GM18498 (cell line): ENCODE results near the gene ERC1.

ENCODE experiments used
- ATAC-seq: cut with Tn5 transposase; IDR thresholded peaks from one replicate; pipeline ENCODE4 v1.9.1; 2021; ENCODE audit warnings: mild to moderate bottlenecking, moderate library complexity; ENCODE audit not compliant: unreplicated experiment

The ERC1 gene

DNA sequence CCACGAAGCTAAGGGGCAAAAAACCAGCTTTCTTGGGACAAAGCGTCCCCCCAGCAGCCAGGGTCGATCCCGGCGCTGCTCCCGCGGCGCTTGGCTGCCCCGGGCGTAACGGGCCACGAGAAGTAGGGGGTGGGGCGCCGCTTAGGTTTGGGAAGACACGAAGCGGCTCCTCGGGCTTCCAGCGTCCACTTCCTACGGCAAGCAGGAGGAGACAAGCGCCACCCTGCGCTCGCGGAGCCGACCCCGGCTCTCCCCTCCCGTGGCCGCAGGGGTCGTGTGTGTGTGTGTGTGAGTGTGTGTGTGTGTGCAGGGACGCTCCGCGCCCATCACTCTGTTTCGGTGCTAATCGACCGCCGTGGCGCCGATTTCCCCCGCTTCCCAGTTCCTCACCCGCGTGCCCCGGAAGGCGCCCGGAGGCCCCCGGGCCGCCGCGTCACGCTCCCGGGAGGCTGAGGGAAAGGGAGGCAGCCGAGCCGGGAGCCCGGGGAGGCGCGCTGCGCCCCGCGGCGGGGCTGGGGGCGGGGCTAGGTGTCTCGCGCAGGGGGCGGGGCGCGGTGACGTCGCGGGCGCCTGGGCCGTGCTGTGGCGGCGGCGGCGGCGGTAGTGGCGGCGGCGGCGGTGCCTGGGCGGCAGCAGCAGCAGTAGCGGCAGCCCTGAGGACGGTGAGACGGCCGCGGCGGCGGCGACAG, at the start of gene ERC1:
ERC1 (plus strand) TSS at position 563 of the 689 bp plus-strand sequence. CDS start 36,681 bp downstream, outside the sequence.
- peak; percentile 91 for ATAC-seq

DNA sequence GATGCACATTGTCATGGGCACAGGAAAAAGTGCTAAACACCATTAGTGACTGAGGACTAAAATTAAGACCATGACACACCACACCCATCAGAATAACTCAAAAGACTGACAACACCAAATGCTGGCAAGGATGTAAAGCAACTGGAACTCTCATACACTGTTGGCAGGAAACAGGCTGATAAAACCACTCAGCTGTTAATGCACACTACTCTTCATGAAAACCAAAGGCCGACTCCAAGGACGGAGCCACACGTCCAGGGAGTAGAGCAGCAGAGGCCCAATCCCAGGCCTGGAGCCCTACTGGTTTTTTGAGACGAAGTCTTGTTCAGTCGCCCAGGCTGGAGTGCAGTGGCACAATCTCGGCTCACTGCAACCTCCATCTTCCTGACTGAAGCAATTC, 48.0 kb upstream of the ERC1 start:
- ATAC-seq, result no peak

DNA sequence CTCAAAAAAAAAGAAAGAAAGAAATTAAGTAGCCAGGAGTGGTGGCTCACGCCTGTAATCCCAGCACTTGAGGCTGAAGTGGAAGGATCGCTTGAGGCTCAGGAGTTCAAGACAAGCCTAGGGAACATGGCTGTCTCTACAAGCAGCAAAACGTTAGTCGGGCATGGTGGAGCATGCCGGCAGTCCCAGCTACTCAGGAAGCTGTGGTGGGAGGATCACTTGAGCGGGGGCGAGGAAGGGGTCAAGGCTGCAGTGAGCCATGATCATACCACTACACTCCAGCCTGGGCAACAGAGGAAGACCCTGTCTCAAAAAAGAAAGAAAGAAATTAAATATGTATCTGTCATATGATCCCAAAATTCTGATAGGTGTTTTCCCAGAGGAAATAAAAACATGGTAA, 46.8 kb upstream of the ERC1 start:
- ATAC-seq, result no peak

DNA sequence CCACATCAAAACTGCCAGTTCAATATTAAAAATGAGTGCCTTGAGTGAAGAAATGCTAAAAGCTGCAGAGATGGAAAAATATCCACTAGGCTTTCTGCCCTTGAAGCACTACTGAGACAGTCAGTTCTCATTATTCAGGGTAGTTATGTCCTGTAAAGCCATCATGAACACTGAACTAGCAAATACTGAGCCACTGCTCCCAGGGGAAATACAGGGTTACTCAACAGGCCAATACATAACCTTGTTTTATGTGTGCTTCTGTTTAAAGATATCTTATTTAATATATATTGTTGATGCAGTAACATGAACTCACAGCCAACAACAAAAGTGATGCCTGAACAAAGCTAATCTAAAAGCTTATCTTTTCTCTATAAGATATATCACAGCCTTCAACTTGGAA, 44.8 kb upstream of the ERC1 start:
- ATAC-seq, result no peak

DNA sequence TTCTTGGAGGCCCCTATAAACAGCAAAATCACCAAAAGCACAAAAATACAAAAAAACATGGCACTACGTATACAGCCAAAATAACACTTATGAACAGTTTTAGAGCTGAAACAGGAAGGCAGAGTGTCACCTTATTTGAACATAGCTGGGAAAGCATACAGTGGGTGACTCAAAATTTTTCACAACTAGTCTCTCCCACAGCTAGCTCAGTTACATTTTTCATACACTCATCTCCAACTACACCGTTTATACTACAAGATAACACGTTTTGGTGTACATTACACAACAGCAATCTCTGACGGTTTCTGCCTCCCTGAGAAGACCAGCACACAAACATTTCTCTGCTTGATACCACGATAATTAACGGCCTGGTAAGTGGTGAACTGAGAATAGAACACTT, 44.4 kb upstream of the ERC1 start:
- ATAC-seq, result no peak

DNA sequence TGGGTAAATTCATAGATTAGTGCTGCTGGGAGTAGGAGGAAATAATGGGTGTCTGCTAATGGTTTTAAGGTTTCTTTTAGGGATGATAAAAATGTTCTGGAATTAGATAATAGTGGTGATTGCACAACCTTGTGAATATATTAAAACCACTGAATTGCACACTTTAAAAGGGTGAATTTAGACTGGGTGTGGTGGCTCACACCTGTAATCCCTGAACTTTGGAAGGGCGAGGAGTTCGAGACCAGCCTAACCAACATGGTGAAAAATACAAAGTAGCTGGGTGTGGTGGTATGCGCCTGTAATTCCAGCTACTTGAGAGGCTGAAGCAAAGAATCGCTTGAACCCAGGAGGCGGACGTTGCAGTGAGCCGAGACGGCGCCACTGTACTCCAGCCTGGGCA, 42.8 kb upstream of the ERC1 start:
- ATAC-seq, result no peak

DNA sequence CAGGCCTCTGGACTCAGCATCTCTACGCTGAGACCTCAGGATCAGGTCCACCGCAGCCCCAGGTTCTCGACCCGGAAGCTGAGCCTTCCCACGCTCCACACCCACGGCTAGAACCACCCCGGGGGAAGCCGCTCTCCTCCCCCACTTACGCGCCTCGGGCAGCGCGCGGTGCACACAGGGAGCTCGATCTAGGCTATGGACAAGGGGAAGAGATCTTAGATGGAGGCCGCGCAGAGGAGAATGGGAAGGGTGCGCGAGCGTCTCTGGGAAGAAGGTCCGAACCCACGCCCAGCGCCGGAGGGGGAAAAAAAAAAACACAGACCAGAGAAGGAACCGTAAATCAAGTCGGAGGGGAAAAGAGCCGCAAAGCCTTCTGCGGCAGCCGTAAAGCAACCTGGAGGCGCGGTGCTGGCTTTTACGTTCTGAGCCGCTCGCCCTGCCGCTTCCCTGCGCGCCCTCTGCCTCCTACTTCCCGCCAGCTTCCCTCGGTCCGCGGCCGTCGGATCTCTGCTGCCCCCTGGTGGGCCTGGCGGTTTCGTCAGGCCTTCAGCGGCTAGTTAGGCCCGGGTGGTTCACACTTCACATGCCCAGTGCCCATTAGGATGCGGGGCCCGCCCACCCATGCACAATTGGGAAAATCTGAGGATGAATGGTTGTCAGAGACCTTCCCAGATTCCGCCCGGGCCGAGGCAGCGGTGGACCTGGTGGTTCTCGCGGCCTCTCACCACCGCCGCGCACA, 41.4 kb upstream of the ERC1 start, which contains the start of gene RAD52:
RAD52 (minus strand) TSS at position 242 of the 739 bp plus-strand sequence. CDS start 16,636 bp downstream, outside the sequence.
- ATAC-seq, result peak; percentile 85

DNA sequence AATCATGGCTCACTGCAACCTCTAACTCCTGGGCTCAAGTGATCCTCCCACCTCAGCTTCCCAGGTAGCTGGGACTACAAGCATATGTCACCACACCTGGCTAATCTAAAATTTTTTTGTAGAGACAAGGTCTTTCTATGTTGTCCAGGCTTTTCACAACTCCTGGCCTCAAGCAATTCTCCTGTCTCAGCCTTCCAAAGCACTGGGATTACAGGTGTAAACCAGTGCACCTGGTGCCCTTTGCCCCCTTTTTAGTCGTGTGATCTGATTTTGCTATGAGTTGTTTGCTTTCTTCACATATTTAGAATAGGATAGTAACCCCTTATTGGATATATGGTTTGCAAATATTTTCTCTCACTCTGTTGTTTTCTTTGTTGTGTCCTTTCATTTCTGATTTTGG, 39.8 kb upstream of the ERC1 start:
- ATAC-seq, result no peak

DNA sequence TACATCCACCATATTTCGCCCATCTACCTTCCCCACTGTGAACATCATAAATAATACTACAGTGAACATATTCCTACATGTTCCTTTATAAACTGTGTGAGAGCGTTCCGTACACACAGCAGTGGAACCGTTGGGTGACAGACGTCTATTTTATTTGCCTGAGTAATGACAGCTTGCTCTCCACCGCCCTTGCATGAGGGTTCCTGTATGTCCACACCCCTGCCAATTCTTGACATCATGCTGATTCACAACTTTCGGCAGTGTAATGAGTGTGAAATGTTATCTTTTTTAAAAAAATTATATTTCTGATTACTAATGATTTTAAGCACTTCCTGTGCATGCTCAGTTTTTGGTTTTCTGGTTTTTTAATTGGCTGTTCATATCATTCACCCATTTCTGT, 37.2 kb upstream of the ERC1 start:
- ATAC-seq, result no peak

DNA sequence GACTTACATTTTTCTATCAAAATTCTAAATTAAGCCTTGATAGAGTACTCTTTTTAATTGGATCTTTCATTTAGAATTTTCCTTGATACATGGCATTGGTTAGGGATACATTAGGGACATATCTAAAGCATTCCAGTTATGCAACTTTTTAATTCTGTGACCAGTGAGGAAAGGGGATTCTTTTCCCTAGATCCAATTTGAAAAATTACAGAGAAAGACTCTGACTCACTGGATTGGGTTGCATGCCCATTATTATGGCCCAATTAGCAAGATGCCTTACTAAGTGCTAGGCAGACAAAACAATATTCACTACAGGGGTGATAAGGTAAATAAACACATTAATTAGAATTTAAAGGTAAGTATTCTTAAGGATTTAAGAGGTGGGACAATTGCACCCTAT, 36.3 kb upstream of the ERC1 start:
- ATAC-seq, result no peak

DNA sequence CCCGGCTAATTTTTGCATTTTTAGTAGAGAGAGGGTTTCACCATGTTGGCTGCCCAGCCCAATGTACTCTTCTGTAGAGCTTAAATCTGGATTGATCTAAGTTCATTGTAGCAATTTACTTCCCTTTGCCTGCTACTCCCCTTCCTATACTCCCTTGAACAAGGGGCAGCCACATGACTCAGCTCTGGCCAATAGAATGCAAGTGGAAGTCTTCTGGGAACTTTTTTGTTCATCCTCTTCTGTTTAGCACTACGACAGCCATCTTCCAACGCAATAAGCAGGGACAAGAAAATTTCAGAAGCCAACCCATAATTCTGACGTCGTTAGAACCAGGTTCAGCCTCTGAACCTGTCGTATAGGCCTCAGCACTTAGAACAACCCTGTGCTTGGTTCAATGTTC, 35.1 kb upstream of the ERC1 start:
- no peak for ATAC-seq

DNA sequence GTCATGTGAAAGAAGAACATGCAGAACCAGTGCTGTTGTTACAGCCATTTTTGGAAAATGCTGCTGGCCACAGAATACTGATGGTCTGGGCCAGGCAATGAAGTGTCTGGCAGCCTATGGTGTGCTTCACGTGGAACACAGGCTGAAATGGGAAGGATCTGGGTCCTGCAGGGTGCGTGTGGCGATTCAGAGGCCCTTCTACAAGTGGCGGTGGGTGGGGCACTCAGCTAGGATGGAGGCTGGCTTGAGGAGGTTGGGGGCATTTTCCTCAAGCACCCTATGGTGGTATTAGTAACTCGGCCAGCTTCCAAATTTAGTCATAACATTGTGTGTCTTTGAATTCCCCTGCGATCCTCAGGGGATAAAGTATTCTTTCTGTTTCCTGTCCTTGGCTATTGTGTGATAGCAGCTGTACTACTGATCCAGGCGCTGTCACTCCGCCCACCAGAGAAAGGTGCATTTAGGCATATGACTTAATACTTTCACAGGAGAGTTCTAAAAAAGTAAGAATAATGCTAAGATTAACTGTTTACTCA, 32.4 kb upstream of the ERC1 start:
- no peak for ATAC-seq

DNA sequence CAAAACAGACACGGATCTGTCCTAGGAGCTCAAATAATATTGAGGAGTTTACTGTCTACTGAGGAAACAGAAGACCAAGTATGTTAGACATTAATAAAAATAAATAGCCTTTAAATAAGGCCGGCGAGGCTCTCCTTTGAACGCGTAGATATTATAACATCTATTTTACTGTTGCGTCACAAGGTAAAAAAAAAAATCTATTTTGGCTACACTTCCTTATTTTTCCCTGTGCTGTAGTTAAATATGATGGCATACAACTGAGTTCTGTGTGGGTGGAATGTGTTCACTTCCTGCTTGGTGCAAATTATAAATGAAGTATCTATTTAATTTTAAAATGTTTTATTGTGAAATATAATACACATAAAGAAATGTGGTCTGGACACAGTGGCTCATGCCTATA, 24.3 kb upstream of the ERC1 start:
- ATAC-seq, result no peak

DNA sequence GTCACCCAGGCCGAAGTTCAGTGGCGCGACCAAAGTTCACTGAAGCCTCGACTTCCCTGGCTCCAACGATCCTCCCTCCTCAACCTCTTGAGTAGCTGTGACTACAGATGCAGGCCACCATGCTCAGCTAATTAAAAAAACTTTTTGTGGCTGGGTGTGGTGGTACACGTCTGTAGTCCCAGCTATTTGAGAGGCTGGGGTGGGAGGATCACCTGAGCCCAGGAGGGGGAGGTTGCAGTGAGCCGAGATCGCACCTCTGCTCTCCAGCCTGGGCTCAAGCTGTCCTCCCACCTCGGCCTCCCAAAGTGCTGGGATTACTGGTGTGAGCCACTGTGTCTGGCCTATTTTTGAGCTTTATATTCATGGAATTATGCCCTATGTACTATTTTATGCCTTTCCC, 23.4 kb upstream of the ERC1 start:
- ATAC-seq, result no peak

DNA sequence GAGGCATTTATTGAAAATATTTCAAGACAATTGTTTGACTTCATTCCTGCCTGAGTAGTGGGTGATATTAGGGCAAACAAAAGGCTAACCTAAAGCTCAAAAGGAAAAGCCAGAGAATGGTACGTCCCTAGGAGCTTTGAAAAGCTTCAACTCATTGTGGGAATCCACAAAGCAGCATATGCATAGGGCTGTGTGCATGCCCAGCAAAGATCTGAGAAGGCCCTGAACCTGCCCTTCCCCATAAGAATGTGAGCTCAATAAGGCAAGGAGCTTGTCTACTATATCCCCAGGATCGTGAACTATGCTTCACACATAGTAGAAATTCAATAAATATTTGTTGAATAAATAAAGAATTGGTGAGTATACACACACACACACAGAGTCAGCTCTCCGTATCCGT, 22.5 kb upstream of the ERC1 start:
- no peak for ATAC-seq

DNA sequence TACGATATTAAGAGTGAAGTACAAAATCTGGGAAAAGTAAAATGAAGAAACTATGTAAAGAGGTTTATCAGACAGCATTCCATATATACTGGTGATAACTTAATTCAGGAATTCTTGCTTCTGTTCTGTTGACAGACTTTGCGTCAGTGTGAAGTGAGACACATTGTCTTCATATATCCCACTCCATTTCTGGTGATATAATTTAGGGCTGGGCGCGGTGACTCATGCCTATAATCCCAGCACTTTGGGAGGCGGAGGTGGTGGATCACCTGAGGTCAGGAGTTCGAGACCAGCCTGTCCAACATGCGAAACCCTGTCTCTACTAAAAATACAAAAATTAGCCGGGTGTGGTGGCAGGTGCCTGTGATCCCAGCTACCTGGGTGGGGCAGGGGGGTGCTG, 21.2 kb upstream of the ERC1 start:
- ATAC-seq, result no peak

DNA sequence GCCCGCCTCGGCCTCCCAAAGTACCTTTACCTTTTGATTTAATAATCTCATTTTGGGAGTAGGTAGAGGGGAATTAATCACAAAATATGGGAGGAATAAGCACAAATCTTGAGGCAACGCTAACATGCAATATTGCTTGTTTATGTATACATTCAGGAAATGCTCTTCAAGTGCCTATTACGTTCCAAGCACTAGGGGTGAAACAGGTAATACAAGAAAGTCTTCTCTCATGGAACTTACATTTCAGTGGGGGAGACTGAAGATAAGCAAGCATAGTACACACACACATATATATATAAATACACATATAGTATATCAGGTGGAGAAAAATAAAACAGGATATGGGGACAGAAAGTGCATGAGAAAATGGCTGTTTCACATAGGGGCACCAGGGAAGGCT, 19.0 kb upstream of the ERC1 start:
- no peak for ATAC-seq

DNA sequence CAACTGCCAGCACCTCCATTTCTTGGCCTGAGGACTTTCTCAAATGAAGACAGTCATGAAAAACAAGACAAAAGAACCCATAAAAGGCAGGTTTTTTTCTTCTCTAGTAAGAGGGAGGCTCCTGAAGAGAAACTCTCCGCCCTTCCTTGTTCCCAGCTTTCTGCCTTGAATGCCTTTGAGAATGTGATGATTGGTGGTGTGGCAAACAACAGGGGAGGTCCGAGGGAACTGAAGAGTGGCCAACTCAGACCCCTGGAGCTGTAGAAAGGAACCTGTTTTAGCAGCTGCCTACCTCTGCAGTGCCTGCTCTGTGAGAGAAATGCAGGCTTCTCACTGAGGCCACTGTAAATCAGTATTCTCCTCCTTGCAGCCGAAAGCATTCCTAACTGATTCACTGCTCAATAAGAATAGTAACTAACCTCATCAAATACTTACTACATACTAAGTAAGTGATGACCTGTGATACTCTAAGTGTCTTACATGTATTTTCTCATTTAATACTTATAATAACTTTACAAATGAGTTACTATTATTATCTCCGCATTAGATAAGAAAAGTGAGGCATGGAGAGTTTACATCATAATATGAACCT, 16.7 kb upstream of the ERC1 start:
- ATAC-seq, result no peak

DNA sequence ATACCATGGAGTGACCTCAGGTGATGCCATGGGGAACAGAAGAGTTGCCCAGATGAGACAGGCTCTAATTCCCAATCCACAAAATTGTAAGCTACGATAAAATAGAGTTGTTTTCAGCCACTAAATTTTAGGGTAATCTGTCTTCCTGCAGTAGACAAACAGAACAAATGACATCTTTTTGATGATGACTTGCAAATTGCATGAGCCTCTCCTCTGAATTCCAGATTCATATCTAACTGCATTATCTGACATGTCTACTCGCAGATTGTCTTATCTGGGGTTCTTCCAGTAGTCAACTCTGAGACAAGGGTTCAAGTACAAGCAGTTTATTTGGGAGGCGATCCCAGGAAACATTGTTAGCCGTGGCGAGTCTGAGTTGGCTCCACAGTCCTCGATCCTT, 14.4 kb upstream of the ERC1 start:
- ATAC-seq, result no peak

DNA sequence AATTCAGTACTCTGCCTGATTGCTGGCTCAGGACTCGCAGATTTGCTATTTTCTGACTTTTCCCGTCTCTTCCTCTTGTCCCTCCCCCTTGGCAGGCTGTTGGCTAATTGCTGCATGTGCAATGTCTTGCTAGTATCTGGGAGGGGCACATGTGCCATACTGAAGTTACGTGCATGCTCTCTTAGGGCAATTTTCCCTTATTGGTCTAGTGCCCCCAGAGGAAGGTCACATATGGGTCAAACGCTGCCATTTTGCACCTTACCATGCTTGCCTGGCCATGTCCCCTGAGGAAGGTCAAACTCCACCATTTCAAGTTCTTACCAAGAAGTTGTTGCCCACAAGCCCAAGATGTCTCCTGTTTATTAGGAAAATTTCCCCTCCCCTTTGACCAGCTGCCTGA, 13.9 kb upstream of the ERC1 start:
- no peak for ATAC-seq

DNA sequence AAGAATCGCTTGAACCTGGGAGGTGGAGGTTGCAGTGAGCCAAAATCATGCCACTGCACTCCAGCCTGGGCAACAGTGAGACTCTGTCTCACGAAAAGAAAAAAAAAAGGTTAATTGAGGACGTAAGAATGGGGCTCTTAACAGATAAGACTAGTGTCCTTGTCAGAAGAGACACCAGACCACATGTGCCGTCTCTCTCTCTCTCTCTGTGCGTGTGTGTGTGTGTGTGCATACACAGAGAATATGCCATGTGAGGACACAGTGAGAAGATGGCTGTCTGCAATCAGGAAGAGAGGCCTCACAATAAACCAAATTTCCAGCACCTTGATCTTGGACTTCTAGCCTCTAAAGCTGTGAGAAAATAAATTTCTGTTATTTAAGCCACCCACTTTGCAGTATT, 11.7 kb upstream of the ERC1 start:
- ATAC-seq, result no peak
